ENCODE measurements around the gene CNNM3.

CNNM3 gene

GRCh38 chr2:96806468-96807126 is 9.5 kb upstream of the CNNM3 start:
- H3K4me3 ChIP-seq (ENCODE audit: low read length), result no peak overlapping the region
- peaks cover 2% of the 10 kb centered on the region for H3K36me3 ChIP-seq (replicated peaks; ENCODE audit: low read depth, low read length)
- no peaks in the 10 kb centered on the region for H3K27me3 ChIP-seq (ENCODE audit: low read depth, low read length)
- H4K20me1 ChIP-seq (ENCODE audit: insufficient read depth, low read length), result no peaks in the 10 kb centered on the region
- H3K79me2 ChIP-seq (ENCODE audit: low read length), result no peaks in the 10 kb centered on the region
- no peaks in the 10 kb centered on the region for H3K4me1 ChIP-seq (ENCODE audit: low read length)
- no peak overlapping the region for H3K4me2 ChIP-seq (ENCODE audit: low read length)
- H3K9me3 ChIP-seq (ENCODE audit: insufficient read depth, low read length), result no peaks in the 10 kb centered on the region
- no peak overlapping the region for H2AFZ ChIP-seq (ENCODE audit: low read depth, low read length)
- no peak overlapping the region for H3K27ac ChIP-seq (ENCODE audit: low read length)
- H3K9ac ChIP-seq (ENCODE audit: low read length), result no peak overlapping the region
- no peak for TF ChIP-seq EZH2phosphoT487 (IDR thresholded peaks at IDR 0.05; ENCODE audit: low read depth)
- TF ChIP-seq CTCF (IDR thresholded peaks at IDR 0.05; ENCODE audit: low read depth, low read length), result no peak

GRCh38 chr2:96807127-96807471 is 9.0 kb upstream of the CNNM3 start:
- TF ChIP-seq EZH2phosphoT487 (IDR thresholded peaks at IDR 0.05; ENCODE audit: low read depth) (no peak), CTCF (IDR thresholded peaks at IDR 0.05; ENCODE audit: low read depth, low read length) (no peak)
- H3K27ac ChIP-seq (ENCODE audit: low read length), result no peak overlapping the region
- H3K27me3 ChIP-seq (ENCODE audit: low read depth, low read length), result no peaks in the 10 kb centered on the region
- H3K4me3 ChIP-seq (ENCODE audit: low read length), result no peak overlapping the region
- no peaks in the 10 kb centered on the region for H3K36me3 ChIP-seq (replicated peaks; ENCODE audit: low read depth, low read length)
- H3K79me2 ChIP-seq (ENCODE audit: low read length), result no peaks in the 10 kb centered on the region
- no peaks in the 10 kb centered on the region for H3K9me3 ChIP-seq (ENCODE audit: insufficient read depth, low read length)
- H3K9ac ChIP-seq (ENCODE audit: low read length), result no peak overlapping the region
- no peak overlapping the region for H2AFZ ChIP-seq (ENCODE audit: low read depth, low read length)
- no peaks in the 10 kb centered on the region for H4K20me1 ChIP-seq (ENCODE audit: insufficient read depth, low read length)
- H3K4me1 ChIP-seq (ENCODE audit: low read length), result no peaks in the 10 kb centered on the region
- H3K4me2 ChIP-seq (ENCODE audit: low read length), result no peak overlapping the region

- Histone ChIP-seq H3K9me3 (ENCODE audit: insufficient read depth, low read length) (no peaks in the 10 kb centered on the region), H4K20me1 (ENCODE audit: insufficient read depth, low read length) (no peaks in the 10 kb centered on the region), H3K4me2 (ENCODE audit: low read length) (no peak overlapping the region), H3K9ac (ENCODE audit: low read length) (no peak overlapping the region), H3K36me3 (replicated peaks; ENCODE audit: low read depth, low read length) (no peaks in the 10 kb centered on the region), H3K4me3 (ENCODE audit: low read length) (no peak overlapping the region), H3K79me2 (ENCODE audit: low read length) (no peaks in the 10 kb centered on the region), H2AFZ (ENCODE audit: low read depth, low read length) (no peak overlapping the region), H3K27ac (ENCODE audit: low read length) (no peak overlapping the region), H3K4me1 (ENCODE audit: low read length) (no peaks in the 10 kb centered on the region), H3K27me3 (ENCODE audit: low read depth, low read length) (no peaks in the 10 kb centered on the region)
- TF ChIP-seq CTCF (IDR thresholded peaks at IDR 0.05; ENCODE audit: low read depth, low read length), result no peak
- no peak for TF ChIP-seq EZH2phosphoT487 (IDR thresholded peaks at IDR 0.05; ENCODE audit: low read depth)
Observed at GRCh38 chr2:96808176-96808837, 7.8 kb upstream of the CNNM3 start.

GRCh38 chr2:96809216-96809882 is 6.7 kb upstream of the CNNM3 start:
- Histone ChIP-seq H3K36me3 (replicated peaks; ENCODE audit: low read depth, low read length) (no peaks in the 10 kb centered on the region), H3K9ac (ENCODE audit: low read length) (no peak overlapping the region), H3K27ac (ENCODE audit: low read length) (no peak overlapping the region), H2AFZ (ENCODE audit: low read depth, low read length) (no peak overlapping the region), H3K79me2 (ENCODE audit: low read length) (no peaks in the 10 kb centered on the region), H4K20me1 (ENCODE audit: insufficient read depth, low read length) (no peaks in the 10 kb centered on the region), H3K27me3 (ENCODE audit: low read depth, low read length) (no peaks in the 10 kb centered on the region), H3K4me3 (ENCODE audit: low read length) (no peak overlapping the region), H3K9me3 (ENCODE audit: insufficient read depth, low read length) (no peaks in the 10 kb centered on the region), H3K4me1 (ENCODE audit: low read length) (no peaks in the 10 kb centered on the region), H3K4me2 (ENCODE audit: low read length) (no peak overlapping the region)
- TF ChIP-seq CTCF (IDR thresholded peaks at IDR 0.05; ENCODE audit: low read depth, low read length) (no peak), EZH2phosphoT487 (IDR thresholded peaks at IDR 0.05; ENCODE audit: low read depth) (no peak)
